HCT116 (cell line): ENCODE data around the gene SLC25A17. TPM values are rescaled to one million over a fixed set of nuclear protein-coding genes. Genes with fewer than 3 reads are reported as not detected.

Source experiments
- ATAC-seq: fragments of 200-7000 bp; cut with Tn5 transposase; 2 replicates; pipeline ENCODE4 v1.9.1; 2020; ENCODE audit warnings: mild to moderate bottlenecking, moderate library complexity
- BruUV-seq: library from RNA; stranded (reverse); fragments of 400-500 nt; replicated peaks from 2 replicates; lab custom pipeline; 2021; lab: Mats Ljungman, UMichigan
- CTCF ChIA-PET: fragments of 300-600 bp; sonication (Branson Sonifier 250); formaldehyde crosslinking; loops from one replicate; lab custom pipeline; 2021; ENCODE audit warnings: antibody characterized with exemption; lab: Charles Lee
- POLR2A ChIA-PET: fragments of 300-600, 350-600 bp; sonication (Branson Sonifier 250); formaldehyde crosslinking; loops from one replicate; lab custom pipeline; 2021; ENCODE audit warnings: antibody characterized with exemption; lab: Charles Lee
- RAD21 ChIA-PET, 2 experiments: fragments of 300-600 bp; sonication (Branson Sonifier 250); formaldehyde crosslinking; loops; one replicate each; lab custom pipeline; 2023; ENCODE audit warnings: low total read pairs in 2 of 2; ENCODE audit not compliant: uncharacterized antibody in 2 of 2, unreplicated experiment in 2 of 2, low non-redundant PET in 1 of 2; lab: Charles Lee
- DNase-seq: peaks from one replicate; pipeline ENCODE4 v3.0.0-alpha.2; 2010; ENCODE audit warnings: low read depth, low spot score
- H2AFZ ChIP-seq: fragments of 200-600 bp; shearing (Covaris generic), sonication (generic); 2 replicates; pipeline ENCODE4 v1.6.1; 2017; ENCODE audit warnings: low read depth, mixed run types, mixed read lengths, antibody characterized with exemption, low read length; ENCODE audit not compliant: poor library complexity, severe bottlenecking
- H3K27ac ChIP-seq: 2 replicates; pipeline ENCODE4 v1.5.1; 2012; ENCODE audit warnings: low read depth, low read length
- H3K27me3 ChIP-seq: fragments of 200-600 bp; sonication (generic); 2 replicates; pipeline ENCODE4 v1.6.1; 2016; ENCODE audit warnings: mixed run types, low read length, mixed read lengths; ENCODE audit not compliant: insufficient read depth
- H3K36me3 ChIP-seq, 2 experiments: fragments of 200-500 bp in 1 of 2; fragments of 200-600 bp in 1 of 2; sonication (Bioruptor generic) in 1 of 2; sonication (generic) in 1 of 2; 2 replicates each; pipeline versions ENCODE4 v1.5.1 to v1.6.1; 2014 to 2016; ENCODE audit warnings: low read length in 2 of 2, inconsistent platforms in 1 of 2, mixed read lengths in 1 of 2, mixed run types in 1 of 2; ENCODE audit not compliant: insufficient read depth in 2 of 2, control insufficient read depth in 1 of 2
- H3K4me1 ChIP-seq, 2 experiments: fragments of 200-600 bp in 1 of 2; sonication (generic) in 1 of 2; 2 replicates each; pipeline versions ENCODE4 v1.5.1 to v1.6.1; 2012 to 2017; ENCODE audit warnings: low read length in 2 of 2, inconsistent platforms in 1 of 2, mild to moderate bottlenecking in 1 of 2, mixed read lengths in 1 of 2, mixed run types in 1 of 2, moderate library complexity in 1 of 2; ENCODE audit not compliant: insufficient read depth in 2 of 2, control insufficient read depth in 1 of 2
- H3K4me2 ChIP-seq: fragments of 200-600 bp; sonication (generic); 2 replicates; pipeline ENCODE4 v1.6.1; 2017; ENCODE audit warnings: mixed run types, low read length, mixed read lengths
- H3K4me3 ChIP-seq, 2 experiments: fragments of 200-600 bp in 1 of 2; sonication (generic) in 1 of 2; replicated peaks in 1 of 2; 2 replicates each; pipeline ENCODE4 v1.5.1; 2011 to 2016; ENCODE audit warnings: low read length in 2 of 2, control low read depth in 1 of 2, low read depth in 1 of 2, mild to moderate bottlenecking in 1 of 2, mixed read lengths in 1 of 2, mixed run types in 1 of 2
- H3K79me2 ChIP-seq: fragments of 200-600 bp; sonication (generic); 2 replicates; pipeline ENCODE4 v1.6.1; 2017; ENCODE audit warnings: mild to moderate bottlenecking, mixed run types, low read length, moderate library complexity, mixed read lengths; ENCODE audit not compliant: insufficient read depth
- H3K9ac ChIP-seq: fragments of 200-600 bp; sonication (generic); 2 replicates; pipeline ENCODE4 v1.6.1; 2016; ENCODE audit warnings: low read length, mixed read lengths
- H3K9me2 ChIP-seq: fragments of 200-600 bp; sonication (generic), shearing (Covaris generic); 2 replicates; pipeline ENCODE4 v1.6.1; 2017; ENCODE audit warnings: mixed run types, mild to moderate bottlenecking, moderate library complexity; ENCODE audit not compliant: insufficient read depth
- H3K9me3 ChIP-seq, 2 experiments: fragments of 200-500 bp in 1 of 2; fragments of 200-600 bp in 1 of 2; sonication (Bioruptor generic) in 1 of 2; sonication (generic) in 1 of 2; 2 replicates each; pipeline ENCODE4 v1.6.1; 2014 to 2017; ENCODE audit warnings: low read length in 2 of 2, mixed read lengths in 2 of 2, inconsistent platforms in 1 of 2, low read depth in 1 of 2, mild to moderate bottlenecking in 1 of 2, mixed run types in 1 of 2, moderate library complexity in 1 of 2; ENCODE audit not compliant: control insufficient read depth in 1 of 2, insufficient read depth in 1 of 2
- H4K20me1 ChIP-seq: fragments of 200-600 bp; sonication (generic), shearing (Covaris generic); 2 replicates; pipeline ENCODE4 v1.6.1; 2017; ENCODE audit warnings: mixed run types, mild to moderate bottlenecking, moderate library complexity; ENCODE audit not compliant: insufficient read depth
- CEBPB ChIP-seq: IDR thresholded peaks from 2 replicates; pipeline ENCODE4 v1.6.1; 2012; ENCODE audit warnings: low read depth
- EZH2 ChIP-seq: fragments of 200-600 bp; sonication (generic); IDR thresholded peaks from 2 replicates; pipeline ENCODE4 v1.6.1; 2017; ENCODE audit warnings: antibody characterized with exemption, mixed run types
- FOSL1 ChIP-seq: IDR thresholded peaks from 2 replicates; pipeline ENCODE4 v1.6.1; 2012; ENCODE audit warnings: low read depth
- POLR2AphosphoS5 ChIP-seq: IDR thresholded peaks from 2 replicates; pipeline ENCODE4 v1.6.1; 2011; ENCODE audit warnings: mild to moderate bottlenecking, low read depth, low read length, moderate library complexity
- RAD21 ChIP-seq: IDR thresholded peaks from 2 replicates; pipeline ENCODE4 v1.6.1; 2012; ENCODE audit warnings: low read depth, mild to moderate bottlenecking
- SRF ChIP-seq: IDR thresholded peaks from 2 replicates; pipeline ENCODE4 v1.6.1; 2012; ENCODE audit warnings: low read depth
- TCF7L2 ChIP-seq: IDR thresholded peaks from 2 replicates; pipeline ENCODE4 v1.7.0; 2011; ENCODE audit warnings: borderline replicate concordance, inconsistent platforms; ENCODE audit not compliant: insufficient read depth, insufficient read length; ENCODE audit errors: extremely low read depth
- intact Hi-C: fragments of 100-400 bp; cut with micrococcal nuclease; formaldehyde crosslinking; loops from 2 replicates; pipeline ENCODE4 v1.10.0; 2022
- total RNA-seq: library from RNA; stranded (reverse); gene quantifications from one replicate; pipeline ENCODE4 v1.2.1, GENCODE V29; 2021; ENCODE audit not compliant: unreplicated experiment
- TF ChIP-seq, protein P1 (sequence below): IDR thresholded peaks from 2 replicates; pipeline ENCODE4 v1.6.1; 2012
- TF ChIP-seq, protein P2 (sequence below): IDR thresholded peaks from 2 replicates; pipeline ENCODE4 v1.6.1; 2012
- TF ChIP-seq, protein P3 (sequence below): IDR thresholded peaks from 2 replicates; pipeline ENCODE4 v1.6.1; 2011; ENCODE audit warnings: mild to moderate bottlenecking, low read length, moderate library complexity; ENCODE audit not compliant: insufficient replicate concordance; ENCODE audit errors: extremely low read depth
- TF ChIP-seq, protein P4 (sequence below): IDR thresholded peaks from 2 replicates; pipeline ENCODE4 v1.6.1; 2012; ENCODE audit warnings: low read depth

The SLC25A17 gene
- total RNA-seq, 1 experiment from 2014 or later = 16.6 TPM

DNA sequence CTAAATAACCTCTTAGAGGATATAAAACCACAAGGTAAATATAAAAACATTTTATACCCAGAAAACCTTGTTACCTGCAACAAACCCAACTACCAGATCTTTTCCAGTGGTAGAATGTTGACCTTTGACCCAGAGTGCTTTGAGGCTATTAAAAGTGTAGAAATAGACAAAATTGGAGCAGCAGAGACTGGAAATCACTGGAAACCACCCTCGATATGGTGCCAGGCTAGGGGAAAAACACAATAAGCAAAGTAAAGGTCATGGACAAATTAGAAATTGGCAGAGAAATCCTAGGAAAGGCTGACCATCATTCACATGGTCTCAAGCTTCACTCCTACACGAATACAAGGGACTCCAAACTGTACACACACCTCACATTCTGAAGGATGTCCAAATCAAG is 26.7 kb downstream of the SLC25A17 start:
- ChIA-PET POLR2A (no interaction called here), RAD21 (no interaction called here), CTCF (no interaction called here)
- peaks cover 2 to 16% of the 10 kb centered on the region in 2 experiments; a peak in 2 of 4 replicates for H3K36me3 ChIP-seq
- no peaks in the 10 kb centered on the region for H4K20me1 ChIP-seq
- H2AFZ ChIP-seq = no peak overlapping the region
- H3K79me2 ChIP-seq = no peaks in the 10 kb centered on the region
- H3K9ac ChIP-seq = no peak overlapping the region
- no peaks in the 10 kb centered on the region for H3K9me3 ChIP-seq
- no peak overlapping the region for H3K27ac ChIP-seq
- H3K4me3 ChIP-seq = no peak overlapping the region
- ATAC-seq (no peak), DNase-seq (no peak)
- H3K4me1 ChIP-seq = peaks cover 0 to 5% of the 10 kb centered on the region in 2 experiments; a peak in 2 of 4 replicates
- H3K27me3 ChIP-seq = no peaks in the 10 kb centered on the region
- TF ChIP-seq SRF (no peak), TCF7L2 (no peak), FOSL1 (no peak), EZH2 (no peak), CEBPB (no peak), RAD21 (no peak), POLR2AphosphoS5 (no peak)
- TF ChIP-seq, protein P1, sequence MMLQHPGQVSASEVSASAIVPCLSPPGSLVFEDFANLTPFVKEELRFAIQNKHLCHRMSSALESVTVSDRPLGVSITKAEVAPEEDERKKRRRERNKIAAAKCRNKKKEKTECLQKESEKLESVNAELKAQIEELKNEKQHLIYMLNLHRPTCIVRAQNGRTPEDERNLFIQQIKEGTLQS = no peak
- TF ChIP-seq, protein P2, sequence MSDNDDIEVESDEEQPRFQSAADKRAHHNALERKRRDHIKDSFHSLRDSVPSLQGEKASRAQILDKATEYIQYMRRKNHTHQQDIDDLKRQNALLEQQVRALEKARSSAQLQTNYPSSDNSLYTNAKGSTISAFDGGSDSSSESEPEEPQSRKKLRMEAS = no peak
- TF ChIP-seq, protein P3, sequence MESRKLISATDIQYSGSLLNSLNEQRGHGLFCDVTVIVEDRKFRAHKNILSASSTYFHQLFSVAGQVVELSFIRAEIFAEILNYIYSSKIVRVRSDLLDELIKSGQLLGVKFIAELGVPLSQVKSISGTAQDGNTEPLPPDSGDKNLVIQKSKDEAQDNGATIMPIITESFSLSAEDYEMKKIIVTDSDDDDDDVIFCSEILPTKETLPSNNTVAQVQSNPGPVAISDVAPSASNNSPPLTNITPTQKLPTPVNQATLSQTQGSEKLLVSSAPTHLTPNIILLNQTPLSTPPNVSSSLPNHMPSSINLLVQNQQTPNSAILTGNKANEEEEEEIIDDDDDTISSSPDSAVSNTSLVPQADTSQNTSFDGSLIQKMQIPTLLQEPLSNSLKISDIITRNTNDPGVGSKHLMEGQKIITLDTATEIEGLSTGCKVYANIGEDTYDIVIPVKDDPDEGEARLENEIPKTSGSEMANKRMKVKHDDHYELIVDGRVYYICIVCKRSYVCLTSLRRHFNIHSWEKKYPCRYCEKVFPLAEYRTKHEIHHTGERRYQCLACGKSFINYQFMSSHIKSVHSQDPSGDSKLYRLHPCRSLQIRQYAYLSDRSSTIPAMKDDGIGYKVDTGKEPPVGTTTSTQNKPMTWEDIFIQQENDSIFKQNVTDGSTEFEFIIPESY = no peak
- TF ChIP-seq, protein P4, sequence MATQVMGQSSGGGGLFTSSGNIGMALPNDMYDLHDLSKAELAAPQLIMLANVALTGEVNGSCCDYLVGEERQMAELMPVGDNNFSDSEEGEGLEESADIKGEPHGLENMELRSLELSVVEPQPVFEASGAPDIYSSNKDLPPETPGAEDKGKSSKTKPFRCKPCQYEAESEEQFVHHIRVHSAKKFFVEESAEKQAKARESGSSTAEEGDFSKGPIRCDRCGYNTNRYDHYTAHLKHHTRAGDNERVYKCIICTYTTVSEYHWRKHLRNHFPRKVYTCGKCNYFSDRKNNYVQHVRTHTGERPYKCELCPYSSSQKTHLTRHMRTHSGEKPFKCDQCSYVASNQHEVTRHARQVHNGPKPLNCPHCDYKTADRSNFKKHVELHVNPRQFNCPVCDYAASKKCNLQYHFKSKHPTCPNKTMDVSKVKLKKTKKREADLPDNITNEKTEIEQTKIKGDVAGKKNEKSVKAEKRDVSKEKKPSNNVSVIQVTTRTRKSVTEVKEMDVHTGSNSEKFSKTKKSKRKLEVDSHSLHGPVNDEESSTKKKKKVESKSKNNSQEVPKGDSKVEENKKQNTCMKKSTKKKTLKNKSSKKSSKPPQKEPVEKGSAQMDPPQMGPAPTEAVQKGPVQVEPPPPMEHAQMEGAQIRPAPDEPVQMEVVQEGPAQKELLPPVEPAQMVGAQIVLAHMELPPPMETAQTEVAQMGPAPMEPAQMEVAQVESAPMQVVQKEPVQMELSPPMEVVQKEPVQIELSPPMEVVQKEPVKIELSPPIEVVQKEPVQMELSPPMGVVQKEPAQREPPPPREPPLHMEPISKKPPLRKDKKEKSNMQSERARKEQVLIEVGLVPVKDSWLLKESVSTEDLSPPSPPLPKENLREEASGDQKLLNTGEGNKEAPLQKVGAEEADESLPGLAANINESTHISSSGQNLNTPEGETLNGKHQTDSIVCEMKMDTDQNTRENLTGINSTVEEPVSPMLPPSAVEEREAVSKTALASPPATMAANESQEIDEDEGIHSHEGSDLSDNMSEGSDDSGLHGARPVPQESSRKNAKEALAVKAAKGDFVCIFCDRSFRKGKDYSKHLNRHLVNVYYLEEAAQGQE = no peak
- no TSS peak for BruUV-seq
- intact Hi-C loops = no loop called here
- no peak overlapping the region for H3K4me2 ChIP-seq
- H3K9me2 ChIP-seq = no peaks in the 10 kb centered on the region
